NCI-H146 treated with DMSO at 0.1 percent for 48 hours (cell line): ENCODE data around the gene NCF2.
"Not testable (repeated sequence)": the region's sequence is repeated elsewhere in the genome, so short reads cannot be mapped to it uniquely, and the experiment has no call there.

ENCODE experiments used
- DNase-seq: peaks from one replicate; lab custom pipeline; 2025; ENCODE audit not compliant: unreplicated experiment; lab: John Stamatoyannopoulos, UW

The NCF2 gene

DNA sequence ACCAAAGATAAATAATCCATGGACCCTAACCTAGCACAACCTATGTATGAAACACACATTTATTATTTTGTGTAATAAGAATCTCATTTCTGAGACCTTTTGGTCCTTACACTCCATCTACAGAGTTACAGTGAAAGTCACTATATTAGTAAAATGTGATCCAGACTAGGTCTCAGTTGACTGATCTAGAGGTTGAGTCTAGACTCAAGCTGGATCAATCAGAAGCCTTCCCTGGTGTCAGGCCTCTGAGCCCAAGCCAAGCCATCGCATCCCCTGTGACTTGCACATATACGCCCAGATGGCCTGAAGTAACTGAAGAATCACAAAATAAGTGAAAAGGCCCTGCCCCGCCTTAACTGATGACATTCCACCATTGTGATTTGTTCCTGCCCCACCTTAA is 22.7 kb upstream of the NCF2 start:
- DNase-seq = not testable (repeated sequence)

- no peak for DNase-seq
These were observed 22.1 kb upstream of the NCF2 start for GRCh38 chr1:183612407-183612806.

DNA sequence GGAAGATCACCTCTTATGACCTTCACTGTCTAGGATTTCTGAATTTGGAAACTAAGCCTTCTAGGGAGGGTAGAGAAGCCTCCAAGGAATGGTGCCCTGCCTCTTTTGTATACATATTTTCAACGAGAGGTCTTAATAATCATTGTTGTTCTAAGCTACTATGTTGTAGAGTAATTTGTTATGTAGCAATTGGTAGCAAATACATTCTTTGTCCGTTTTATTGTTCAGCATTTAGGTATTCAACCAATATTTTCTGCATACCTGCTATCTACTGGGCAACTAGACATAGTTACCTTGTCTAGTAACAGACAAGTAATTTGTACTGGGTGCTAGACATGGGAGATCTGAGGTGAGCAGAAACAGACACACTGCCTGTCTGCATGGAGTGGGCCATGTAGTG is 20.8 kb upstream of the NCF2 start:
- DNase-seq = no peak

- peak; percentile 78 for DNase-seq
These were observed 19.6 kb upstream of the NCF2 start for GRCh38 chr1:183609759-183610452.

GRCh38 chr1:183609313-183609712 is 19.1 kb upstream of the NCF2 start:
- peak; percentile 2 for DNase-seq

DNA sequence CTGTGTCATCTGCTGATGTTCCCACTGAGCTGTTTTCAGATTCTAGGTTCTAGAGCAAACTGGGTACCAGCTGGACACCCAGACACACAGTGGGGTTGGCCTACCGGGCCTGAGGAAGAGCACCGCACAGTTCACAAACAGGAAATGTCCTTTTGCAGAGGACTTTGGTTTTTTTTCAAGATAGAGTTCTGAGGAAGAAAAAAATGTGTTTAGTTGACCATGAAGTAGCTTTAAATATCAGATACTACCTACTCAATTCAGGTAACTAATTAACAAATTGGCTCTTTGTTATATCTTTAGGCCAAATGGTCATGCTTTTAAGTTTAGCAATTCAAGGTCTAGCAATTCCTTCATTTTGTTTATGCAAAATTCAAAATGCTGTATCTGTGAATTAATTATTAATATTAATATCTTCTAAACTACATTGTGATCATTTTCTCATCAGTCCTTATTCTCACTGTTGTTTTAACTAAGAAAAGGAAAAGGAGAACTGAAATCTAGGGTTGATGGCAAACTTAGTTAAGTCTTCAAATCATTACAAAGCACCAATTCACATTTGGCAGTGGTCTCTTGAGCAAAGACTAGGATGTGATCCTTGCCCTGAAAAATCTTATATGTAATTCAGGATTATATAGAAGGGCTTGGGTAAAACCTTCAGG is 17.2 kb upstream of the NCF2 start:
- DNase-seq = no peak

DNA sequence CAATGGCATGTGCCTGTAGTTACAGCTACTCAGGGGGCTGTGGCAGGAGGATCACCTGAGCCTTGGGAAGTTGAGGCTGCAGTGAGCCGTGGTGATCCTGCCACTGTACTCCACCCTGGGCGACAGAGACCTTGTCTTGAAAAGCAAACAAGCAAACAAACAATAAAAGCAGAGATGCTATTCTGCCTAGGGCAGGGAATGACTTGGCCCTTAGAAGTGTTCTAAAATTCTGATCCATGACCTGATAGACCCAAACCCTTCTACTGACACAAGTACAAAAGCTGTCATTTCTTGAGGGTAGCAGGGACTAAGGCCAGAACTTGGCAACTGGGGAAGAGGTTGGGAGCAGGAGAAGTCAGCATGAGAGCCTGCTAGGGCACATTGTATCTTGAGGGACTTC is 15.6 kb upstream of the NCF2 start:
- DNase-seq = no peak

- no peak for DNase-seq
These were observed 14.6 kb upstream of the NCF2 start for GRCh38 chr1:183604815-183605214.

- no peak for DNase-seq
These were observed 14.0 kb upstream of the NCF2 start for GRCh38 chr1:183604038-183604808.

GRCh38 chr1:183602510-183602909 is 12.3 kb upstream of the NCF2 start:
- DNase-seq = no peak

GRCh38 chr1:183600634-183601033 is 10.4 kb upstream of the NCF2 start:
- no peak for DNase-seq

GRCh38 chr1:183600136-183600535 is 9.9 kb upstream of the NCF2 start:
- no peak for DNase-seq

GRCh38 chr1:183598386-183598785 is 8.1 kb upstream of the NCF2 start:
- no peak for DNase-seq

DNA sequence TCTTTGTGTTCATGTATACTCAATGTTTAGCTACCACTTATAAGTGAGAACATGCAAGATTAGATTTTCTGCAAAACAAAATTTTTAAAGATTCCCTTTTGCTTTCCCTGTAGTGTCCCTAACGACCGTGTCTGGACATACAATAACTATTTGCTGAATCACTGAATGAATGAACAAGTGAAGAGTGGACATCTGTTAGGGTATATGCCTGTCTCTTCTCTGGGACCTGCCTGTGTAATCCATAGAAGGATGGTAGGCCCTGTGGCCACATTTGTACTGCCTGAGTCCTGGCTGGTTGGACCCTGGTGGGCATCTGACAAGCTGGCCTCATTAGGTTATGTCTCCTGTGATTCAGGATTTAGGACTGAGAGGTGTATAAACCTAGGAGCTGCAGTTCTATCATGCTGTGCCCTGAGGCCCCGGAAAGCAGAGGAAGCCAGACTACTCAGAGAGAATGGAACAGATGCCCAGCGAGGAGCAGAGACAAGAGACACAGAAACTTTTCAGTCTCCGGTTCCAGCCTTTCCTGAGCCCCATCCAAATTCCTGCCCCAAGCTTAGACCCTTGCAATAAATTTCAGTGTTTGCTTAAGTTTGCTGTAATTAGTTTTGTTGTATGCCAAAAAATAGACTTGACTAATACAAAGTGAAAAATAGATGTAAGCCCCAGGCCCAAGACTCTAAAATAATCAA is 7.5 kb upstream of the NCF2 start:
- DNase-seq = no peak

DNA sequence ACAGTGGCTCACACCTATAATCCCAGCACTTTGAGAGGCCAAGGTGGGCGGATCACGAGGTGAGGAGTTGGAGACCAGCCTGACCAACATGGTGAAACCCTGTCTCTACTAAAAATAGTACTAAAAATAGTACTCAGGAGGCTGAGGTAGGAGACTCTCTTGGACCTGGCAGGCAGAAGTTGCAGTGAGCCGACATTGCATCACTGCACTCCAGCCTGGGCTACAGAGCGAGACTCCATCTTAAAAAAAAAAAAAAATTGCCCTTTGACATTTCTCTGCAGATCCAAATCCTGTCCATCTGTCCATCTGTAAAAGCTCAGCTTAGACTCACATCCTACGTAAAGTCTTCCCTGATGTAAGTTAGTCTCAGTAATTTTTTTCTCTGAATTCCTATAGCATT is 6.2 kb upstream of the NCF2 start:
- no peak for DNase-seq

DNA sequence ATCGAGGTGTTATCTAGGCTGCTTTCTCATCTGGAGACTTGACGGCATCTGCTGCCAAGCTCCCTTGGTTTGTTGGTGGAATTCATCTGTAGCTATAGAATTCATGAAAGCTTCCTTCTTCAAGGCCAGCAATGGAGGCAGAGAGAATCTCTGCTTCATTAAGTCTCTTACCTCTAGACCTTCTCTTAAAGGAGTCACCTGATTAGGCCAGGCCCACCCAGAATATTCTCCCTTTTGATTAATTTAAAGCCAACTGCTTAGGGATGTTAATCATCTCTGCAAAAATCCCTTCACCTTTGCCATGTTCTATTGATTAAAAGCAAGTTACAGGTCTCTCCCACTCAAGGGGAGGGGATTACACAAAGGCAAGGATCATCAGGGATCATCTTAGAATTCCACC is 5.3 kb upstream of the NCF2 start:
- no peak for DNase-seq

GRCh38 chr1:183593356-183593755 is 3.1 kb upstream of the NCF2 start:
- no peak for DNase-seq

DNA sequence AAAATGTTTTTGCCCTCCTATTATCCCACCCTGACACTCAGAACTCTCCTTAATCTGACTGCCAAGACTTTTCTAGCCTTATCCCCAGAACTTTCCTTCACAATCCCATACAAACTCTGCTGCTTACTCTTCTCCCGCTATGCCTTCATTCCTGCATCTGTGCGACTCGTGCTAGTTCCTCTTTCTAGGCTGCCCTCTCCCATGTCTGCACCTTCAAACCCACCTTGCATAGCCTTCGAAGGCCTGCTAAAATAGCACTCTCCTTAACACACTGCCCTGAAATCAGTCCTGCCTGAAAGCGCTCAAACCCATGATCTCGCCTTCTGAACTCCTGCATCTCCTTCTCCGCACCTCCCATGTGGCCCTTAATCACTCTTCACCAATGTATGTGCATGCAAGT is 2.5 kb upstream of the NCF2 start:
- DNase-seq = no peak

DNA sequence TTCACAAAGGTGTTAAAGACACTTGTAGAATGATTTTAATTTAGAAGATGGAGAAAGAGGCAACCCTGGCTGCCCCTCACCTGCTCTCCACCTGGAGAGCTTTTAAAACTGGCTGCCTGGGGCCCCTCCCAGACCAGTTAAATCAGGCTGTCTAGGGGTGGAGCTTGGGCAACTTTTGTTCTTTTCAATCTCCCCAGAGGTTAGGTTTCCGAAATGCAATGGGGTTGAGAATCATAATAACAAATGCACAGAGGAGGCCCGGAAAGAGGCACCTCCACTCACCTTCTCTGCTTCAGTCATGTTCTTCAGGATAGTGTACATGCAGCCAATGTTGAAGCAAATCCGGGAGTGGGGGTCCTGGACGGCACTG is 400 bp downstream of the NCF2 start:
- DNase-seq = no peak

DNA sequence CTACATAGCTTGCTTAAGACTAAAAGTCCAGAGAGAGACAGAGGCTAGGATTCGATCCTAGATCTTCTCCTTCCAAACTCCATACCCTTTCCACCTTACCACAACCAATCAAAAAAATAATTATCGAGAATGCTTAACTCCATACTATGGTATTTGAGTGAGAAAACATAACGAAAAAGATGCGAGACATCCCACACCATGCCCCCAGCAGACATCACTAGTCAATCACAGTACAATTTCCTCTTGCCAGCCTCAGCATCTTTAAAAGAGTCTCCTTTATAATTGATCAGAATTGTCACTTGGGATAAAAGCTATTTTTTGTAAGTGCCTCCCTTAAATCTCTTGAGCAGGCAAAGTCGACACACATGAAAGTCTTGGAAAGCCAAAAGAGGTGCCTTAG is 875 bp downstream of the NCF2 start:
- no peak for DNase-seq

- no peak for DNase-seq
These were observed 1.4 kb downstream of the NCF2 start for GRCh38 chr1:183588827-183589226.

DNA sequence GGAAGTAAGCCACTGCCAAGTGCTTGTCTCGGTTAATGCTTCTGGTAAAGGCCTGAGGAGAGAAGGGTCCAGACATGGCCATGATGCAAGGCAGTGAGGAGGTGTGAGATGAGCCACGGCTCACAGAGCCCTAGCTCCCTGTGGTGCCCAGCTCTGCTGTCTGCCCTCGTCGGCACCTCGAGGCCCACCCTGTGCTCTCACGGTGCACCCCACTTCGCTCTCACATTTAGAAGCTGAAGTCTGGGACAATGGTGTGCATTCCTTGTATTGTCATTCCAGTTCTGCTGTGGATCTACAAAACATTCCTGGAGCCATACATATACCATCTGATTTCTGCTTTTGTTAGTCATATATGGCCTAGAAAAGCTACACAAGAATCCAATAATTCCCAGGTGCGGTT is 3.3 kb downstream of the NCF2 start:
- no peak for DNase-seq
